Ovary (tissue), 9 donors: ENCODE results near the gene TCN2. TPM values are rescaled to one million over a fixed set of nuclear protein-coding genes. Genes with fewer than 3 reads are reported as not detected.

ENCODE experiments used
- DNase-seq, 5 donors: peaks; one replicate each; pipeline ENCODE4 v3.0.0-alpha.2; 2019 to 2020
- H3K27ac ChIP-seq, 2 donors: fragments of 200-600 bp; one replicate each; pipeline versions ENCODE4 v1.5.1 to v1.8.0; 2019 to 2022
- H3K27me3 ChIP-seq: fragments of 200-600 bp; one replicate; pipeline ENCODE4 v1.8.0; 2022
- H3K36me3 ChIP-seq: fragments of 200-600 bp; sonication (generic); one replicate; pipeline ENCODE4 v1.5.1; 2019
- H3K4me1 ChIP-seq: one replicate; pipeline ENCODE4 v1.8.1; 2013; ENCODE audit warnings: mild to moderate bottlenecking, moderate library complexity; ENCODE audit not compliant: insufficient read depth
- H3K4me3 ChIP-seq: fragments of 200-600 bp; sonication (generic); one replicate; pipeline ENCODE4 v1.5.1; 2017
- H3K9me3 ChIP-seq, 2 donors: fragments of 200-600 bp in 1 of 2; sonication (generic) in 1 of 2; one replicate each; pipeline versions ENCODE4 v1.5.1 to v1.8.1; 2013 to 2019; ENCODE audit warnings: mild to moderate bottlenecking in 1 of 2, moderate library complexity in 1 of 2
- EP300 ChIP-seq: sonication (generic); formaldehyde crosslinking; IDR thresholded peaks from one replicate; pipeline ENCODE4 v1.6.1; 2017; ENCODE audit warnings: antibody characterized with exemption
- POLR2A ChIP-seq: fragments of 450-650 bp; IDR thresholded peaks from one replicate; pipeline ENCODE4 v1.6.1; 2017; ENCODE audit warnings: antibody characterized with exemption, mild to moderate bottlenecking, moderate library complexity
- WGBS, 3 donors: extraction: QIAGEN DNeasy Blood & Tissue Kit in 1 of 3; methylation state at CpG; one replicate each; pipeline versions ENCODE4 v1.1.5 to v1.1.7; 2013 to 2017; 5-methylcytosine and 5-hydroxymethylcytosine counted together
- intact Hi-C, 4 donors: fragments of 100-400 bp; cut with DNase I; formaldehyde crosslinking; loops; one replicate each; pipeline versions ENCODE4 v1.11.0 to v1.15.1; 2022 to 2023
- polyA plus RNA-seq, 2 donors: library from polyadenylated mRNA; stranded (reverse); fragments of 200-250 nt in 1 of 2; fragments of 350-450 nt in 1 of 2; fragmentation: Illumina TruSeq in 1 of 2; extraction: RNeasy Lipid Tissue Mini Kit (QIAGEN cat#74804) in 1 of 2; gene quantifications; one replicate each; pipeline ENCODE4 v1.2.3, GENCODE V29; 2013 to 2014
- total RNA-seq, 7 donors: library from RNA; depleted of rRNA in 2 of 7; stranded (reverse); fragments of >200 nt in 2 of 7; fragmentation: NEBNext Ultra II Directional in 3 of 7; extraction: Animal tissue kit (Norgen Biotek cat#: 25700) in 3 of 7; gene quantifications; one replicate each; pipeline versions ENCODE4 v1.1.0 to v1.2.4, GENCODE V29; 2016 to 2023
- TF ChIP-seq, protein P1 (sequence below), 3 donors: fragments of 450-650 bp in 2 of 3; fragments of 200-600 bp in 1 of 3; IDR thresholded peaks; one replicate each; pipeline versions ENCODE4 v1.5.1 to v1.8.0; 2016 to 2022; ENCODE audit warnings: antibody characterized with exemption in 3 of 3, mild to moderate bottlenecking in 1 of 3
- donor health status: DM: no; HTN: no; CAD: no; lungs with moderate emphysema.
- donor health status: DM: no; HTN: no; CAD: no.
- donor health status: Bipolar disorder and iron deficiency.
- donor health status: DM: yes; HTN: yes; CAD: no.
- donor health status: DM: no; HTN: no; CAD: no.
- donor health status: DM: yes; HTN: yes; CAD: no.

Gene TCN2
- total and polyA plus RNA-seq, 9 donors = 5.1 to 33.9 (median 15.6) TPM

GRCh38 chr22:30654361-30654760 lies 47.4 kb downstream of the TCN2 start:
- TF ChIP-seq POLR2A (no peak), EP300 (no peak)
- TF ChIP-seq, protein P1, sequence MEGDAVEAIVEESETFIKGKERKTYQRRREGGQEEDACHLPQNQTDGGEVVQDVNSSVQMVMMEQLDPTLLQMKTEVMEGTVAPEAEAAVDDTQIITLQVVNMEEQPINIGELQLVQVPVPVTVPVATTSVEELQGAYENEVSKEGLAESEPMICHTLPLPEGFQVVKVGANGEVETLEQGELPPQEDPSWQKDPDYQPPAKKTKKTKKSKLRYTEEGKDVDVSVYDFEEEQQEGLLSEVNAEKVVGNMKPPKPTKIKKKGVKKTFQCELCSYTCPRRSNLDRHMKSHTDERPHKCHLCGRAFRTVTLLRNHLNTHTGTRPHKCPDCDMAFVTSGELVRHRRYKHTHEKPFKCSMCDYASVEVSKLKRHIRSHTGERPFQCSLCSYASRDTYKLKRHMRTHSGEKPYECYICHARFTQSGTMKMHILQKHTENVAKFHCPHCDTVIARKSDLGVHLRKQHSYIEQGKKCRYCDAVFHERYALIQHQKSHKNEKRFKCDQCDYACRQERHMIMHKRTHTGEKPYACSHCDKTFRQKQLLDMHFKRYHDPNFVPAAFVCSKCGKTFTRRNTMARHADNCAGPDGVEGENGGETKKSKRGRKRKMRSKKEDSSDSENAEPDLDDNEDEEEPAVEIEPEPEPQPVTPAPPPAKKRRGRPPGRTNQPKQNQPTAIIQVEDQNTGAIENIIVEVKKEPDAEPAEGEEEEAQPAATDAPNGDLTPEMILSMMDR (IDR thresholded peaks at IDR 0.05) = no peak
- Histone ChIP-seq H3K9me3 (no peaks in the 10 kb centered on the region), H3K4me3 (no peak overlapping the region), H3K27me3 (no peaks in the 10 kb centered on the region), H3K36me3 (no peaks in the 10 kb centered on the region), H3K27ac (no peak overlapping the region), H3K4me1 (no peaks in the 10 kb centered on the region)
- intact Hi-C loops = no loop called here
- DNase-seq = no peak
- 95 to 97% (median 96%) methylated on average over 14 of the region's 14 CpGs for WGBS, 3 donors

GRCh38 chr22:30655532-30655931 lies 48.6 kb downstream of the TCN2 start:
- TF ChIP-seq, protein P1 (IDR thresholded peaks at IDR 0.05) = no peak
- no peak for TF ChIP-seq EP300
- no peak for TF ChIP-seq POLR2A
- intact Hi-C loops = no loop called here
- H3K36me3 ChIP-seq = no peaks in the 10 kb centered on the region
- H3K4me1 ChIP-seq = no peaks in the 10 kb centered on the region
- 71 to 78% (median 76%) methylated on average over 3 of the region's 3 CpGs for WGBS, 3 donors
- no peak overlapping the region for H3K27ac ChIP-seq
- no peak for DNase-seq
- no peaks in the 10 kb centered on the region for H3K27me3 ChIP-seq
- H3K9me3 ChIP-seq = no peaks in the 10 kb centered on the region
- H3K4me3 ChIP-seq = no peak overlapping the region

DNA sequence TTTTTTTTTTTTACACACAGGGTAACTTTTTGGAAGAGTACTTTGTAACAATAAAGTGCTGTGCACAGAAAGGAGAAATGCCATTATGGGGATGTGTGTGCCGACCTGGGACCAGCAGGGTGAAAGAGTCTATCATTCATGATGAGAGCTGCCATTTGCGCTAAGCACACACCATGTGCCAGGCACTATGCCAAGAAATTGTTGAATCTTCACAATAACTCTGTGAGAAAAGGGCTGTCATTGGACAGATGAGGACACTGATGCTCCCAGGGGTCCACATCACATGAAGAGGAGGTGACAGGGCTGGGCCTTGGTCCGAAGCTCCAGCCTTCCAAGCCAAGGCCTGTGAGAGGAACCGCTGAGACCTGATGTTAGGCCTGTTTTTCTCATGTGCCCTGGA lies 55.1 kb downstream of the TCN2 start:
- intact Hi-C loops = no loop called here
- DNase-seq = no peak
- WGBS, 3 donors = 90 to 93% (median 93%) methylated on average over 4 of the region's 4 CpGs
- H3K9me3 ChIP-seq = no peaks in the 10 kb centered on the region
- peaks cover 4% of the 10 kb centered on the region for H3K4me1 ChIP-seq
- no peaks in the 10 kb centered on the region for H3K27me3 ChIP-seq
- H3K4me3 ChIP-seq = no peak overlapping the region
- H3K36me3 ChIP-seq = no peaks in the 10 kb centered on the region
- no peak overlapping the region for H3K27ac ChIP-seq
- TF ChIP-seq, protein P1 (IDR thresholded peaks at IDR 0.05) = no peak
- TF ChIP-seq EP300 (no peak), POLR2A (no peak)

GRCh38 chr22:30664798-30665197 lies 57.8 kb downstream of the TCN2 start:
- Histone ChIP-seq H3K36me3 (no peaks in the 10 kb centered on the region), H3K27me3 (no peaks in the 10 kb centered on the region), H3K4me1 (peaks cover 4% of the 10 kb centered on the region), H3K9me3 (no peaks in the 10 kb centered on the region), H3K4me3 (no peak overlapping the region), H3K27ac (no peak overlapping the region)
- TF ChIP-seq, protein P1 (IDR thresholded peaks at IDR 0.05) = no peak
- no peak for TF ChIP-seq POLR2A
- TF ChIP-seq EP300 = no peak
- WGBS, 3 donors = 97 to 99% (median 97%) methylated on average over 13 of the region's 13 CpGs
- no peak for DNase-seq
- intact Hi-C loops = no loop called here
